CD8-positive, alpha-beta T cell (primary cell): ENCODE results near the gene ATF1. TPM values are rescaled to one million over a fixed set of nuclear protein-coding genes. Genes with fewer than 3 reads are reported as not detected.

Source experiments
- total RNA-seq, 46 experiments: library from RNA in 2 of 46; stranded (reverse) in 2 of 46; gene quantifications; one replicate each; pipeline ENCODE4 v1.2.3 and lab custom pipeline; 2021 to 2026

Gene ATF1
- total RNA-seq, 2 experiments from 2014 or later, result 11.3 to 16.0 TPM

Other genes with a start within 250 kb of the ATF1 start
- gene TMPRSS12, start 78.8 kb downstream of the ATF1 start, total RNA-seq, result not detected
- gene HIGD1C, start 188.4 kb downstream of the ATF1 start, total RNA-seq, result not detected